GM19455 (cell line): ENCODE results near the gene COP1.

Experiments
- ATAC-seq: cut with Tn5 transposase; IDR thresholded peaks from one replicate; pipeline ENCODE4 v1.9.1; 2021; ENCODE audit not compliant: unreplicated experiment

Gene COP1

GRCh38 chr1:176201568-176201967, 5.5 kb downstream of the COP1 start:
- no peak for ATAC-seq

GRCh38 chr1:176199707-176200106, 7.4 kb downstream of the COP1 start:
- ATAC-seq = no peak

GRCh38 chr1:176198413-176198812, 8.7 kb downstream of the COP1 start:
- no peak for ATAC-seq

- no peak for ATAC-seq
Measured at GRCh38 chr1:176196728-176197127, 10.4 kb downstream of the COP1 start.

- no peak for ATAC-seq
Measured at GRCh38 chr1:176195547-176195946, 11.5 kb downstream of the COP1 start.

- no peak for ATAC-seq
Measured at GRCh38 chr1:176193663-176194062, 13.4 kb downstream of the COP1 start.

GRCh38 chr1:176193023-176193422, 14.1 kb downstream of the COP1 start:
- ATAC-seq = peak; percentile 70

GRCh38 chr1:176188604-176189003, 18.5 kb downstream of the COP1 start:
- ATAC-seq = no peak

GRCh38 chr1:176187001-176187400, 20.1 kb downstream of the COP1 start:
- no peak for ATAC-seq

- no peak for ATAC-seq
Measured at GRCh38 chr1:176183618-176184017, 23.5 kb downstream of the COP1 start.

- ATAC-seq = no peak
Measured at GRCh38 chr1:176178316-176178715, 28.8 kb downstream of the COP1 start.

- ATAC-seq = peak; percentile 70
Measured at GRCh38 chr1:176177764-176178163, 29.3 kb downstream of the COP1 start.

- ATAC-seq = no peak
Measured at GRCh38 chr1:176174108-176174507, 33.0 kb downstream of the COP1 start.

- no peak for ATAC-seq
Measured at GRCh38 chr1:176172215-176172614, 34.9 kb downstream of the COP1 start.

GRCh38 chr1:176167210-176167609, 39.9 kb downstream of the COP1 start:
- ATAC-seq = no peak

GRCh38 chr1:176165573-176165972, 41.5 kb downstream of the COP1 start:
- no peak for ATAC-seq

GRCh38 chr1:176164014-176164678, 42.9 kb downstream of the COP1 start:
- no peak for ATAC-seq

GRCh38 chr1:176159993-176160392, 47.1 kb downstream of the COP1 start:
- ATAC-seq = no peak

- ATAC-seq = no peak
Measured at GRCh38 chr1:176157995-176158394, 49.1 kb downstream of the COP1 start.

GRCh38 chr1:176149939-176150807, 56.9 kb downstream of the COP1 start:
- no peak for ATAC-seq

GRCh38 chr1:176144526-176144925, 62.6 kb downstream of the COP1 start:
- no peak for ATAC-seq

GRCh38 chr1:176142973-176143372, 64.1 kb downstream of the COP1 start:
- ATAC-seq = no peak
